HepG2 (cell line): ENCODE data around the gene XPNPEP1. TPM values are rescaled to one million over a fixed set of nuclear protein-coding genes. Genes with fewer than 3 reads are reported as not detected.

ENCODE experiments used
- ATAC-seq: fragments of 200-7000 bp; cut with Tn5 transposase; 3 replicates; pipeline ENCODE4 v1.9.1; 2020; ENCODE audit warnings: mild to moderate bottlenecking, moderate library complexity
- BruUV-seq: library from RNA; stranded (reverse); fragments of 400-500 nt; replicated peaks from 2 replicates; lab custom pipeline; 2021; lab: Mats Ljungman, UMichigan
- CTCF ChIA-PET: fragments of 300-600 bp; formaldehyde crosslinking; extraction: SDS; loops from one replicate; lab custom pipeline; 2021; ENCODE audit warnings: low total read pairs, inconsistent platforms, low intra/inter-chr PET ratio; lab: Yijun Ruan, JAX
- POLR2A ChIA-PET: fragments of 350-600 bp; sonication (Branson Sonifier 250); formaldehyde crosslinking; loops from one replicate; lab custom pipeline; 2020; ENCODE audit warnings: antibody characterized with exemption, inconsistent platforms; lab: Yijun Ruan, JAX
- DNase-seq: peaks from one replicate; pipeline ENCODE4 v3.0.0-alpha.2; 2015; ENCODE audit warnings: low spot score
- FAIRE-seq: peaks from 3 replicates; lab custom pipeline; 2011; peaks lifted over from hg19 to GRCh38; lab: Jason Lieb, UNC
- H2AFZ ChIP-seq: one replicate; pipeline ENCODE4 v1.6.1; 2011; ENCODE audit warnings: low read length, inconsistent platforms
- H3K27ac ChIP-seq: fragments of 300-600 bp; 3 replicates; pipeline ENCODE4 v1.8.0; 2011; ENCODE audit warnings: mixed run types, mild to moderate bottlenecking, mixed read lengths, low read length, inconsistent platforms; ENCODE audit not compliant: insufficient read depth; ENCODE audit errors: extremely low read length
- H3K27me3 ChIP-seq, 2 experiments: fragments of 200-600 bp in 1 of 2; 2 replicates in 1 of 2; 3 replicates in 1 of 2; pipeline versions ENCODE4 v1.6.0 to v1.8.0; 2011; ENCODE audit warnings: low read length in 2 of 2, mild to moderate bottlenecking in 2 of 2, moderate library complexity in 2 of 2, inconsistent platforms in 1 of 2; ENCODE audit not compliant: insufficient read depth in 2 of 2, control insufficient read depth in 1 of 2
- H3K36me3 ChIP-seq, 2 experiments: fragments of 200-600 bp in 1 of 2; replicated peaks in 1 of 2; 2 replicates in 1 of 2; 3 replicates in 1 of 2; pipeline versions ENCODE4 v1.5.1 to v1.8.0; 2011; ENCODE audit warnings: low read length in 2 of 2, inconsistent platforms in 1 of 2; ENCODE audit not compliant: insufficient read depth in 2 of 2, control insufficient read depth in 1 of 2
- H3K4me1 ChIP-seq: 2 replicates; pipeline ENCODE4 v1.5.1; 2012; ENCODE audit warnings: low read length, inconsistent platforms; ENCODE audit not compliant: insufficient read depth
- H3K4me2 ChIP-seq: 2 replicates; pipeline ENCODE4 v1.6.0; 2011; ENCODE audit warnings: low read depth, low read length, inconsistent platforms
- H3K4me3 ChIP-seq, 3 experiments: fragments of 200-600 bp in 1 of 3; sonication (generic), shearing (Covaris generic) in 1 of 3; replicated peaks in 1 of 3; 2 replicates each; pipeline ENCODE4 v1.5.1; 2011 to 2016; ENCODE audit warnings: low read length in 3 of 3, inconsistent platforms in 2 of 3, low read depth in 2 of 3, mild to moderate bottlenecking in 2 of 3, control low read depth in 1 of 3, mixed read lengths in 1 of 3; ENCODE audit not compliant: insufficient read depth in 1 of 3
- H3K79me2 ChIP-seq: one replicate; pipeline ENCODE4 v1.6.1; 2011; ENCODE audit warnings: low read length, inconsistent platforms; ENCODE audit not compliant: insufficient read depth
- H3K9ac ChIP-seq: 2 replicates; pipeline ENCODE4 v1.6.0; 2011; ENCODE audit warnings: mild to moderate bottlenecking, low read depth, low read length, inconsistent platforms; ENCODE audit not compliant: insufficient read depth
- H3K9me3 ChIP-seq: 2 replicates; pipeline ENCODE4 v1.5.1; 2012; ENCODE audit warnings: mild to moderate bottlenecking, low read length
- H4K20me1 ChIP-seq: 2 replicates; pipeline ENCODE4 v1.6.0; 2011; ENCODE audit warnings: inconsistent platforms, mild to moderate bottlenecking, low read length, moderate library complexity; ENCODE audit not compliant: insufficient read depth
- CENPT ChIP-seq: sonication (generic); formaldehyde crosslinking; IDR thresholded peaks from 2 replicates; pipeline ENCODE4 v1.8.0; 2022; ENCODE audit warnings: low read depth, mild to moderate bottlenecking, moderate library complexity, missing genetic modification reagents
- GABPB1 ChIP-seq: IDR thresholded peaks from 2 replicates; pipeline ENCODE4 v1.6.1; 2016; ENCODE audit warnings: mild to moderate bottlenecking, missing genetic modification reagents, moderate library complexity, missing compliant biosample characterization
- SUZ12 ChIP-seq: fragments of 150-350 bp; IDR thresholded peaks from 2 replicates; pipeline ENCODE4 v1.6.1; 2014; ENCODE audit warnings: low read depth, low read length
- TGIF2 ChIP-seq: IDR thresholded peaks from 2 replicates; pipeline ENCODE4 v1.6.1; 2016; ENCODE audit warnings: control low read depth, missing compliant biosample characterization
- ZNF10 ChIP-seq: sonication (generic); formaldehyde crosslinking; IDR thresholded peaks from 2 replicates; pipeline ENCODE4 v1.4.0; 2020; ENCODE audit warnings: mild to moderate bottlenecking, low read depth, missing genetic modification reagents, borderline replicate concordance
- ZNF432 ChIP-seq: sonication (generic); formaldehyde crosslinking; IDR thresholded peaks from 2 replicates; pipeline ENCODE4 v1.5.0; 2020; ENCODE audit warnings: missing genetic modification reagents, mild to moderate bottlenecking, borderline replicate concordance
- ZNF44 ChIP-seq: sonication (generic); formaldehyde crosslinking; IDR thresholded peaks from 2 replicates; pipeline ENCODE4 v1.5.1; 2020; ENCODE audit warnings: mild to moderate bottlenecking, missing genetic modification reagents
- ZNF484 ChIP-seq: sonication (generic); formaldehyde crosslinking; IDR thresholded peaks from 2 replicates; pipeline ENCODE4 v1.5.1; 2020; ENCODE audit warnings: mild to moderate bottlenecking, low read depth, missing genetic modification reagents, borderline replicate concordance
- ZZZ3 ChIP-seq: sonication (generic); formaldehyde crosslinking; IDR thresholded peaks from 2 replicates; pipeline ENCODE4 v1.4.0; 2020; ENCODE audit warnings: missing genetic modification reagents, mild to moderate bottlenecking, borderline replicate concordance
- WGBS: methylation state at CpG from one replicate; pipeline ENCODE4 v1.1.6; 2017; ENCODE audit warnings: low lambda C conversion rate; 5-methylcytosine and 5-hydroxymethylcytosine counted together
- in situ Hi-C: cut with HindIII; loops from 2 replicates; pipeline ENCODE4 v1.10.0; 2017; ENCODE audit warnings: low pct_unique_long_range_greater_than_20kb; ENCODE audit not compliant: extremely low pct_ligation_motif_present
- intact Hi-C: fragments of 100-400 bp; cut with micrococcal nuclease; formaldehyde crosslinking; loops from one replicate; pipeline ENCODE4 v1.10.0; 2022; ENCODE audit not compliant: unreplicated experiment
- polyA plus RNA-seq, 8 experiments: library from polyadenylated mRNA; depleted of rRNA in 3 of 8; stranded (reverse) in 7 of 8; unstranded in 1 of 8; fragments of >200 nt; fragmentation: Illumina TruSeq in 4 of 8; extraction: Trizol in 4 of 8; gene quantifications; 2 replicates each; pipeline versions ENCODE4 v1.2.1 to v1.2.3, GENCODE V29; 2011 to 2016; ENCODE audit warnings: low read depth in 4 of 8, missing spikeins in 1 of 8, mixed read lengths in 1 of 8; ENCODE audit not compliant: insufficient read depth in 1 of 8
- total RNA-seq, 5 experiments: library from RNA; depleted of rRNA; stranded (reverse); fragments of >200 nt; fragmentation: Illumina TruSeq; extraction: Trizol; gene quantifications; 2 replicates each; pipeline ENCODE4 v1.2.3, GENCODE V29; 2016; ENCODE audit warnings: low read depth in 1 of 5
- TF ChIP-seq, protein P1 (sequence below): fragments of 450-650 bp; IDR thresholded peaks from 2 replicates; pipeline ENCODE4 v1.6.1; 2016
- TF ChIP-seq, protein P2 (sequence below): sonication (generic); formaldehyde crosslinking; IDR thresholded peaks from 2 replicates; pipeline ENCODE4 v1.5.1; 2020; ENCODE audit warnings: mild to moderate bottlenecking, missing genetic modification reagents, moderate library complexity
- TF ChIP-seq, protein P3 (sequence below): sonication (generic); formaldehyde crosslinking; IDR thresholded peaks from 2 replicates; pipeline ENCODE4 v1.9.0; 2021; ENCODE audit warnings: missing genetic modification reagents, mild to moderate bottlenecking, borderline replicate concordance
- TF ChIP-seq, protein P4 (sequence below): sonication (generic); formaldehyde crosslinking; IDR thresholded peaks from 2 replicates; pipeline ENCODE4 v1.5.0; 2020; ENCODE audit warnings: mild to moderate bottlenecking, missing genetic modification reagents

Gene XPNPEP1
- total and polyA plus RNA-seq, 2 of the 13 experiments (the other 11 are each of a cell fraction or from before 2014, with no cell fraction given) = 30.3 to 55.5 TPM

DNA sequence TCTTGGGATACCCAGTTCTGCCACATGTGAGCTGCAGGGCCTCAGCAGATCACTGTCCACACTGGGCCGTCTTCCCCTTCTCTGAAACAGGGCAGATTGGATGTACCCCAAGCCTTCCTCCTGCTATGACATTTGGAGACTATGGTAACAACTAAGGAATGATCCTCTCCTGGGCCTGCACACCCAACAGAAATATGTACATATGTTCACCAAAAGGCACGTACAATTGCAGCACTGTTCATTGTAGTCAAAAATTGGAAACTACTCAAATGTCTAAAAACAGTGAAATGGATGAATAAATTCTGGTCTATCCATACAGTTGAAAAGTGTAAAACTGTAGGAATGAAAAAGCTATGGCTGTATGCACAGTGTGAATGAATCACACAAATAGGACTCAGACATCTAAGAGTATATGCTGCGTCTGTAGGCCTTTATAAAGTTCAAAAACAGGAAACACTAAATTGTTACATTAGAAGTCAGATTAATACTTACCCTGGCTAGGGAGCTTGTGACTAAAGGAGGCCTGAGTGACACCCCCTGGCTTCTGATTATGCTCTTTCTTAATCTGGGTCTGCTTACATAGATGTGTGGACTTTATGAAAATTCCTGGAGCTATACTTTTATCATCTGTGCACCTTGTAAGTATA is 16.1 kb upstream of the XPNPEP1 start:
- in situ Hi-C loops = no loop called here
- no peak overlapping the region for H3K4me2 ChIP-seq
- H3K9me3 ChIP-seq = no peaks in the 10 kb centered on the region
- H4K20me1 ChIP-seq = no peaks in the 10 kb centered on the region
- ATAC-seq (no peak), FAIRE-seq (no peak), DNase-seq (no peak)
- 62% methylated on average over 3 of the region's 3 CpGs for WGBS
- H2AFZ ChIP-seq = no peak overlapping the region
- intact Hi-C loops = no loop called here
- H3K27ac ChIP-seq = no peak overlapping the region
- peaks cover 19% of the 10 kb centered on the region for H3K4me1 ChIP-seq
- no peaks in the 10 kb centered on the region for H3K79me2 ChIP-seq
- peaks cover 0 to 3% of the 10 kb centered on the region in 2 experiments; a peak in 1 of 5 replicates for H3K27me3 ChIP-seq
- CTCF ChIA-PET = no interaction called here
- H3K9ac ChIP-seq = no peak overlapping the region
- POLR2A ChIA-PET = no interaction called here
- no peak overlapping the region for H3K4me3 ChIP-seq
- BruUV-seq = no TSS peak
- no peak for TF ChIP-seq ZNF484 (CRISPR knock-in tag)
- no peak for TF ChIP-seq GABPB1 (CRISPR knock-in tag)
- no peak for TF ChIP-seq ZNF10
- TF ChIP-seq ZNF432 (CRISPR knock-in tag) = no peak
- no peak for TF ChIP-seq ZNF44 (CRISPR knock-in tag)
- TF ChIP-seq CENPT (CRISPR knock-in tag) = no peak
- TF ChIP-seq, protein P1, sequence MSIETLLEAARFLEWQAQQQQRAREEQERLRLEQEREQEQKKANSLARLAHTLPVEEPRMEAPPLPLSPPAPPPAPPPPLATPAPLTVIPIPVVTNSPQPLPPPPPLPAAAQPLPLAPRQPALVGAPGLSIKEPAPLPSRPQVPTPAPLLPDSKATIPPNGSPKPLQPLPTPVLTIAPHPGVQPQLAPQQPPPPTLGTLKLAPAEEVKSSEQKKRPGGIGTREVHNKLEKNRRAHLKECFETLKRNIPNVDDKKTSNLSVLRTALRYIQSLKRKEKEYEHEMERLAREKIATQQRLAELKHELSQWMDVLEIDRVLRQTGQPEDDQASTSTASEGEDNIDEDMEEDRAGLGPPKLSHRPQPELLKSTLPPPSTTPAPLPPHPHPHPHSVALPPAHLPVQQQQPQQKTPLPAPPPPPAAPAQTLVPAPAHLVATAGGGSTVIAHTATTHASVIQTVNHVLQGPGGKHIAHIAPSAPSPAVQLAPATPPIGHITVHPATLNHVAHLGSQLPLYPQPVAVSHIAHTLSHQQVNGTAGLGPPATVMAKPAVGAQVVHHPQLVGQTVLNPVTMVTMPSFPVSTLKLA = no peak
- TF ChIP-seq TGIF2 = no peak
- TF ChIP-seq, protein P2, sequence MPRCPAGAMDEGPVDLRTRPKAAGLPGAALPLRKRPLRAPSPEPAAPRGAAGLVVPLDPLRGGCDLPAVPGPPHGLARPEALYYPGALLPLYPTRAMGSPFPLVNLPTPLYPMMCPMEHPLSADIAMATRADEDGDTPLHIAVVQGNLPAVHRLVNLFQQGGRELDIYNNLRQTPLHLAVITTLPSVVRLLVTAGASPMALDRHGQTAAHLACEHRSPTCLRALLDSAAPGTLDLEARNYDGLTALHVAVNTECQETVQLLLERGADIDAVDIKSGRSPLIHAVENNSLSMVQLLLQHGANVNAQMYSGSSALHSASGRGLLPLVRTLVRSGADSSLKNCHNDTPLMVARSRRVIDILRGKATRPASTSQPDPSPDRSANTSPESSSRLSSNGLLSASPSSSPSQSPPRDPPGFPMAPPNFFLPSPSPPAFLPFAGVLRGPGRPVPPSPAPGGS (CRISPR knock-in tag) = no peak
- no peak for TF ChIP-seq ZZZ3 (CRISPR knock-in tag)
- TF ChIP-seq, protein P3, sequence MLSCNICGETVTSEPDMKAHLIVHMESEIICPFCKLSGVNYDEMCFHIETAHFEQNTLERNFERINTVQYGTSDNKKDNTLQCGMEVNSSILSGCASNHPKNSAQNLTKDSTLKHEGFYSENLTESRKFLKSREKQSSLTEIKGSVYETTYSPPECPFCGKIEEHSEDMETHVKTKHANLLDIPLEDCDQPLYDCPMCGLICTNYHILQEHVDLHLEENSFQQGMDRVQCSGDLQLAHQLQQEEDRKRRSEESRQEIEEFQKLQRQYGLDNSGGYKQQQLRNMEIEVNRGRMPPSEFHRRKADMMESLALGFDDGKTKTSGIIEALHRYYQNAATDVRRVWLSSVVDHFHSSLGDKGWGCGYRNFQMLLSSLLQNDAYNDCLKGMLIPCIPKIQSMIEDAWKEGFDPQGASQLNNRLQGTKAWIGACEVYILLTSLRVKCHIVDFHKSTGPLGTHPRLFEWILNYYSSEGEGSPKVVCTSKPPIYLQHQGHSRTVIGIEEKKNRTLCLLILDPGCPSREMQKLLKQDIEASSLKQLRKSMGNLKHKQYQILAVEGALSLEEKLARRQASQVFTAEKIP (CRISPR knock-in tag) = no peak
- TF ChIP-seq, protein P4, sequence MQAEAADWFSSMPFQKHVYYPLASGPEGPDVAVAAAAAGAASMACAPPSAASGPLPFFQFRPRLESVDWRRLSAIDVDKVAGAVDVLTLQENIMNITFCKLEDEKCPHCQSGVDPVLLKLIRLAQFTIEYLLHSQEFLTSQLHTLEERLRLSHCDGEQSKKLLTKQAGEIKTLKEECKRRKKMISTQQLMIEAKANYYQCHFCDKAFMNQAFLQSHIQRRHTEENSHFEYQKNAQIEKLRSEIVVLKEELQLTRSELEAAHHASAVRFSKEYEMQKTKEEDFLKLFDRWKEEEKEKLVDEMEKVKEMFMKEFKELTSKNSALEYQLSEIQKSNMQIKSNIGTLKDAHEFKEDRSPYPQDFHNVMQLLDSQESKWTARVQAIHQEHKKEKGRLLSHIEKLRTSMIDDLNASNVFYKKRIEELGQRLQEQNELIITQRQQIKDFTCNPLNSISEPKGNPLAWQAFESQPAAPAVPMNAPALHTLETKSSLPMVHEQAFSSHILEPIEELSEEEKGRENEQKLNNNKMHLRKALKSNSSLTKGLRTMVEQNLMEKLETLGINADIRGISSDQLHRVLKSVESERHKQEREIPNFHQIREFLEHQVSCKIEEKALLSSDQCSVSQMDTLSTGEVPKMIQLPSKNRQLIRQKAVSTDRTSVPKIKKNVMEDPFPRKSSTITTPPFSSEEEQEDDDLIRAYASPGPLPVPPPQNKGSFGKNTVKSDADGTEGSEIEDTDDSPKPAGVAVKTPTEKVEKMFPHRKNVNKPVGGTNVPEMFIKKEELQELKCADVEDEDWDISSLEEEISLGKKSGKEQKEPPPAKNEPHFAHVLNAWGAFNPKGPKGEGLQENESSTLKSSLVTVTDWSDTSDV (CRISPR knock-in tag) = no peak
- TF ChIP-seq SUZ12 = no peak
- TF ChIP-seq, all 625 proteins: peak for 0
- H3K36me3 ChIP-seq = no peaks in the 10 kb centered on the region
